Stimulated activated CD4-positive, alpha-beta T cell treated with anti-CD3 and anti-CD28 coated beads, Interleukin-15, amount 100 ng/mL, for 24 hours (primary cell): ENCODE results near the gene GRIK1.

Experiments
- DNase-seq: peaks from one replicate; pipeline ENCODE4 v3.0.0-alpha.2; 2020

GRIK1 gene

GRCh38 chr21:29661672-29662442 is 277.9 kb downstream of the GRIK1 start:
- DNase-seq, result no peak

- no peak for DNase-seq
Observed at GRCh38 chr21:29660047-29660720, 279.6 kb downstream of the GRIK1 start.

GRCh38 chr21:29658934-29659203 is 280.9 kb downstream of the GRIK1 start:
- no peak for DNase-seq

- DNase-seq, result no peak
Observed at GRCh38 chr21:29658177-29658933, 281.4 kb downstream of the GRIK1 start.

GRCh38 chr21:29657240-29657989 is 282.4 kb downstream of the GRIK1 start:
- no peak for DNase-seq

- peak; percentile 13 for DNase-seq
Observed at GRCh38 chr21:29656504-29657239, 283.1 kb downstream of the GRIK1 start.

GRCh38 chr21:29655577-29655976 is 284.2 kb downstream of the GRIK1 start:
- DNase-seq, result no peak

GRCh38 chr21:29654855-29655254 is 284.9 kb downstream of the GRIK1 start:
- DNase-seq, result no peak

GRCh38 chr21:29654203-29654602 is 285.6 kb downstream of the GRIK1 start:
- no peak for DNase-seq

GRCh38 chr21:29650523-29651022 is 289.2 kb downstream of the GRIK1 start:
- no peak for DNase-seq

GRCh38 chr21:29649406-29649814 is 290.4 kb downstream of the GRIK1 start:
- DNase-seq, result no peak

GRCh38 chr21:29648710-29649240 is 291.0 kb downstream of the GRIK1 start:
- DNase-seq, result no peak

- DNase-seq, result no peak
Observed at GRCh38 chr21:29647353-29647781, 292.4 kb downstream of the GRIK1 start.

- DNase-seq, result no peak
Observed at GRCh38 chr21:29645666-29646553, 293.9 kb downstream of the GRIK1 start.

GRCh38 chr21:29643289-29643688 is 296.5 kb downstream of the GRIK1 start:
- DNase-seq, result no peak

GRCh38 chr21:29642551-29643245 is 297.1 kb downstream of the GRIK1 start:
- no peak for DNase-seq

- no peak for DNase-seq
Observed at GRCh38 chr21:29641635-29642550, 297.9 kb downstream of the GRIK1 start.

GRCh38 chr21:29641001-29641634 is 298.7 kb downstream of the GRIK1 start:
- no peak for DNase-seq

GRCh38 chr21:29640080-29640508 is 299.7 kb downstream of the GRIK1 start:
- DNase-seq, result no peak
